B cell (primary cell): ENCODE measurements around the gene CNTNAP2. TPM values are rescaled to one million over a fixed set of nuclear protein-coding genes. Genes with fewer than 3 reads are reported as not detected.

Source experiments
- ATAC-seq: fragments of 200-7000 bp; cut with Tn5 transposase; one replicate; pipeline ENCODE4 v1.10.0; 2021; ENCODE audit warnings: low read depth, mild to moderate bottlenecking, moderate number of reproducible peaks, moderate library complexity
- CTCF ChIA-PET: fragments of 350-600 bp; sonication (Branson Sonifier 250); formaldehyde crosslinking; loops from one replicate; lab custom pipeline; 2021; ENCODE audit warnings: antibody characterized with exemption, inconsistent platforms; lab: Charles Lee
- POLR2A ChIA-PET: fragments of 350-600 bp; sonication (Branson Sonifier 250); formaldehyde crosslinking; loops from one replicate; lab custom pipeline; 2021; ENCODE audit warnings: antibody characterized with exemption; lab: Charles Lee
- DNase-seq: peaks from one replicate; pipeline ENCODE4 v3.0.0; 2013
- H2AFZ ChIP-seq: 2 replicates; pipeline ENCODE4 v1.6.1; 2012; ENCODE audit warnings: mild to moderate bottlenecking, low read depth, low read length; ENCODE audit not compliant: insufficient read depth, poor library complexity, severe bottlenecking
- H3K27ac ChIP-seq, 2 donors: 1 replicate in 1 of 2; 2 replicates in 1 of 2; pipeline ENCODE4 v1.5.1; 2012 to 2013; ENCODE audit warnings: low read length in 2 of 2, mild to moderate bottlenecking in 2 of 2, moderate library complexity in 1 of 2
- H3K27me3 ChIP-seq, 4 experiments: fragments of 200-600 bp in 1 of 4; sonication (generic) in 1 of 4; replicated peaks in 1 of 4; 1 replicate in 2 of 4; 2 replicates in 2 of 4; pipeline versions ENCODE4 v1.6.1 to v1.7.0; 2013 to 2016; ENCODE audit warnings: low read length in 3 of 4, mild to moderate bottlenecking in 2 of 4, mixed read lengths in 1 of 4, moderate library complexity in 1 of 4; ENCODE audit not compliant: insufficient read depth in 4 of 4, control insufficient read depth in 3 of 4; ENCODE audit errors: control extremely low read depth in 1 of 4
- H3K36me3 ChIP-seq, 2 experiments: replicated peaks in 1 of 2; 1 replicate in 1 of 2; 2 replicates in 1 of 2; pipeline versions ENCODE4 v1.6.1 to v1.7.1; 2013; ENCODE audit warnings: low read length in 1 of 2; ENCODE audit not compliant: insufficient read depth in 2 of 2, control insufficient read depth in 1 of 2; ENCODE audit errors: control extremely low read depth in 1 of 2, extremely low read depth in 1 of 2
- H3K4me1 ChIP-seq, 2 donors: fragments of 200-600 bp in 1 of 2; sonication (generic) in 1 of 2; 1 replicate in 1 of 2; 2 replicates in 1 of 2; pipeline versions ENCODE4 v1.5.1 to v1.6.1; 2013 to 2017; ENCODE audit warnings: low read length in 2 of 2; ENCODE audit not compliant: control insufficient read depth in 2 of 2, insufficient read depth in 2 of 2
- H3K4me2 ChIP-seq: replicated peaks from 2 replicates; pipeline ENCODE3; 2012; ENCODE audit warnings: mild to moderate bottlenecking, low read depth, low read length; ENCODE audit not compliant: poor library complexity, severe bottlenecking
- H3K4me3 ChIP-seq, 5 experiments: fragments of 200-600 bp in 1 of 5; sonication (generic) in 1 of 5; 1 replicate in 3 of 5; 2 replicates in 2 of 5; pipeline versions ENCODE4 v1.5.1 to v1.7.0; 2011 to 2016; ENCODE audit warnings: low read length in 4 of 5, mild to moderate bottlenecking in 4 of 5, low read depth in 2 of 5, control low read depth in 1 of 5, moderate library complexity in 1 of 5; ENCODE audit not compliant: insufficient read depth in 1 of 5; ENCODE audit errors: control extremely low read depth in 1 of 5, extremely low read depth in 1 of 5
- H3K79me2 ChIP-seq: fragments of 200-600 bp; sonication (generic); one replicate; pipeline ENCODE4 v1.6.0; 2016; ENCODE audit warnings: low read length; ENCODE audit not compliant: control insufficient read depth, insufficient read depth
- H3K9ac ChIP-seq: fragments of 200-600 bp; sonication (generic); 2 replicates; pipeline ENCODE4 v1.6.1; 2017; ENCODE audit warnings: mild to moderate bottlenecking, low read length, moderate library complexity
- H3K9me3 ChIP-seq, 3 donors: one replicate each; pipeline versions ENCODE4 v1.6.1 to v1.7.1; 2013; ENCODE audit warnings: low read length in 2 of 3; ENCODE audit not compliant: control insufficient read depth in 2 of 3, insufficient read depth in 1 of 3; ENCODE audit errors: control extremely low read depth in 1 of 3
- H4K20me1 ChIP-seq: 2 replicates; pipeline ENCODE4 v1.6.0; 2012; ENCODE audit warnings: mild to moderate bottlenecking, low read length; ENCODE audit not compliant: insufficient read depth, control insufficient read depth, poor library complexity, severe bottlenecking
- H3K27ac Mint-ChIP-seq: one replicate; pipeline ENCODE4 v1.8.0; 2021; ENCODE audit warnings: mixed read lengths
- H3K27me3 Mint-ChIP-seq: one replicate; pipeline ENCODE4 v1.8.0; 2021; ENCODE audit warnings: mixed read lengths
- H3K4me1 Mint-ChIP-seq: one replicate; pipeline ENCODE4 v1.8.0; 2021; ENCODE audit warnings: mixed read lengths
- H3K4me3 Mint-ChIP-seq: one replicate; pipeline ENCODE4 v1.8.0; 2021; ENCODE audit warnings: mixed read lengths
- H3K9me3 Mint-ChIP-seq: one replicate; pipeline ENCODE4 v1.8.0; 2022; ENCODE audit warnings: mixed read lengths; ENCODE audit not compliant: insufficient read depth
- EZH2 ChIP-seq: IDR thresholded peaks from 2 replicates; pipeline ENCODE4 v1.6.1; 2012; ENCODE audit warnings: borderline replicate concordance, low read depth, mild to moderate bottlenecking, moderate library complexity, low read length; ENCODE audit not compliant: insufficient read depth, poor library complexity, severe bottlenecking
- WGBS: methylation state at CpG from one replicate; pipeline ENCODE4 v1.1.5; 2013; ENCODE audit warnings: missing lambda C conversion rate; ENCODE audit not compliant: insufficient coverage; 5-methylcytosine and 5-hydroxymethylcytosine counted together
- intact Hi-C: fragments of 100-400 bp; cut with micrococcal nuclease; formaldehyde crosslinking; loops from one replicate; pipeline ENCODE4 v1.10.0; 2022
- polyA plus RNA-seq: library from polyadenylated mRNA; depleted of rRNA; stranded (reverse); fragments of >200 nt; gene quantifications from 2 replicates; pipeline ENCODE4 v1.2.3, GENCODE V29; 2012
- total RNA-seq, 2 donors: library from RNA; stranded (reverse); fragments of 120-200 nt in 1 of 2; gene quantifications; 1 replicate in 1 of 2; 2 replicates in 1 of 2; pipeline versions ENCODE4 v1.2.3 to v1.2.4, GENCODE V29; 2013 to 2022
- TF ChIP-seq, protein P1 (sequence below): fragments of 200-600 bp; IDR thresholded peaks from one replicate; pipeline ENCODE4 v1.8.0; 2022; ENCODE audit warnings: antibody characterized with exemption, mild to moderate bottlenecking

Gene CNTNAP2
- total and polyA plus RNA-seq, 2 donors (not counting 1 experiment from before 2014, with no cell fraction given), result 7.4 to 16.6 TPM

DNA sequence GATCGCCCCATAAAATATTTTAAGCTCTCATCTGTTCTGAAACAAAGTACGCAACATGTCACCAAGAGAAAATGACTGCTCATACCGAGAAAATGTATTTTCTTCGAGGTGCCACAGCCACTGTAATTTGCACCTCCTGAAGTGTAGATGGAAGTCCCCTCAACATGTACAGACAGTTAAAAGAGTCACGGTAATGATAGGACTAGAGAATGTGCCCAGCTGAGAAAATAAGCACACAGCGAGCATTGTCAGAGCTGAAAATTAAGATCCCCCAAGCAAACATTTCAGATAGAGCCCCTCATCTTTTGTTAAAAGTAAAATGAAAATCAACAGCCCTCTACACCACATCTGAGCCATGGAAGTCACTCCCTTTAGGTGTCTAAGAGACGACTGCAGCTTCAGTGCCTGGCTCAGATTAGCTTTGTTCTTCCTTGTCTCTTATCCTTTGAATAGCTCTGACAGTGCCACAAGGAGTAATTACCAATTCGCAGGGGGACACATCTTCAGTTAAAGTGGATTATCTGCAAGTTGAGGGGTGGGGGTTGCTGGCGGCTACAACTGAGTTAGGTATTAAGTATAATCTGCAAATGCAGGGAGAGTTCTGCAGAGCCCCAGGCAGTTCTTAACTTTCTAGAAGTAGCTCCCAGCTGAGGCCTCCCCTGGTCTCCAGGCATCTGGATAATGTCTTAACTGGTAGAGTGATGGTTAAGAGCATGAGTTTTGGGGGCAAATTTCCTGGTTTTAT is 2251.3 kb downstream of the CNTNAP2 start:
- Histone ChIP-seq H2AFZ (no peak overlapping the region), H3K27me3 (no peaks in the 10 kb centered on the region), H3K4me3 (no peak overlapping the region), H3K36me3 (peaks cover 0 to 7% of the 10 kb centered on the region in 2 experiments), H3K9me3 (peaks cover 0 to 9% (median 0%) of the 10 kb centered on the region in 3 donors), H3K79me2 (no peaks in the 10 kb centered on the region), H4K20me1 (no peaks in the 10 kb centered on the region), H3K4me1 (no peaks in the 10 kb centered on the region), H3K27ac (no peak overlapping the region), H3K4me2 (no peak overlapping the region), H3K9ac (no peak overlapping the region)
- intact Hi-C loops, result no loop called here
- DNase-seq, result no peak
- peak overlapping the region; percentile 18 for H3K27ac Mint-ChIP-seq
- WGBS, result 84% methylated on average over 8 of the region's 9 CpGs
- POLR2A ChIA-PET, result no interaction called here
- no peaks in the 10 kb centered on the region for H3K9me3 Mint-ChIP-seq
- CTCF ChIA-PET, result no interaction called here
- ATAC-seq, result no peak
- H3K4me3 Mint-ChIP-seq, result no peak overlapping the region
- H3K4me1 Mint-ChIP-seq, result peaks cover 13% of the 10 kb centered on the region
- TF ChIP-seq EZH2, result no peak
- TF ChIP-seq, protein P1, sequence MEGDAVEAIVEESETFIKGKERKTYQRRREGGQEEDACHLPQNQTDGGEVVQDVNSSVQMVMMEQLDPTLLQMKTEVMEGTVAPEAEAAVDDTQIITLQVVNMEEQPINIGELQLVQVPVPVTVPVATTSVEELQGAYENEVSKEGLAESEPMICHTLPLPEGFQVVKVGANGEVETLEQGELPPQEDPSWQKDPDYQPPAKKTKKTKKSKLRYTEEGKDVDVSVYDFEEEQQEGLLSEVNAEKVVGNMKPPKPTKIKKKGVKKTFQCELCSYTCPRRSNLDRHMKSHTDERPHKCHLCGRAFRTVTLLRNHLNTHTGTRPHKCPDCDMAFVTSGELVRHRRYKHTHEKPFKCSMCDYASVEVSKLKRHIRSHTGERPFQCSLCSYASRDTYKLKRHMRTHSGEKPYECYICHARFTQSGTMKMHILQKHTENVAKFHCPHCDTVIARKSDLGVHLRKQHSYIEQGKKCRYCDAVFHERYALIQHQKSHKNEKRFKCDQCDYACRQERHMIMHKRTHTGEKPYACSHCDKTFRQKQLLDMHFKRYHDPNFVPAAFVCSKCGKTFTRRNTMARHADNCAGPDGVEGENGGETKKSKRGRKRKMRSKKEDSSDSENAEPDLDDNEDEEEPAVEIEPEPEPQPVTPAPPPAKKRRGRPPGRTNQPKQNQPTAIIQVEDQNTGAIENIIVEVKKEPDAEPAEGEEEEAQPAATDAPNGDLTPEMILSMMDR, result no peak
- H3K27me3 Mint-ChIP-seq, result no peaks in the 10 kb centered on the region

DNA sequence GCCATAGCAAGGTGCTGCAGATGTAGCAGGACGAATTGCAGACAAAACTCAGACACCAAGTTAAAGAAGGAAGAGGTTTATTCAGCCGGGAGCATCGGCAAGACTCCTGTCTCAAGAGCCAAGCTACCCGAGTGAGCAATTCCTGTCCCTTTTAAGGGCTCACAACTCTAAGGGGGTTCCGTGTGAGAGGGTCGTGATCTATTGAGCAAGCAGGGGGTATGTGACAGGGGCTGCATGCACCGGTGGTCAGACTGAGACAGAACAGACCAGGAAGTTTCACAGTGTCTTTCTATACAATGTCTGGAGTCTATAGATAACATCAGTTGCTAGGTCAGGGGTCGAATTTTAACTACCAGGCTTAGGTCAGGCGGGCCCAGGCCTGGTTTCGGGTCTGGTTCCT is 2252.0 kb downstream of the CNTNAP2 start:
- ChIA-PET CTCF (no interaction called here), POLR2A (no interaction called here)
- H3K9me3 ChIP-seq, result peaks cover 0 to 9% (median 0%) of the 10 kb centered on the region in 3 donors

More for the DNA sequence above, 2252.0 kb downstream of the CNTNAP2 start:
- H3K4me1 Mint-ChIP-seq, result peaks cover 13% of the 10 kb centered on the region
- no peak for DNase-seq
- H3K9me3 Mint-ChIP-seq, result no peaks in the 10 kb centered on the region
- Histone ChIP-seq H3K27ac (no peak overlapping the region), H3K4me3 (no peak overlapping the region), H3K4me1 (no peaks in the 10 kb centered on the region), H4K20me1 (no peaks in the 10 kb centered on the region), H3K4me2 (no peak overlapping the region), H3K27me3 (no peaks in the 10 kb centered on the region), H3K36me3 (peaks cover 0 to 7% of the 10 kb centered on the region in 2 experiments), H3K9ac (no peak overlapping the region), H3K79me2 (no peaks in the 10 kb centered on the region), H2AFZ (no peak overlapping the region)
- intact Hi-C loops, result no loop called here
- no peak for ATAC-seq
- 93% methylated on average over 6 of the region's 10 CpGs for WGBS
- no peak overlapping the region for H3K4me3 Mint-ChIP-seq
- TF ChIP-seq EZH2, result no peak
- TF ChIP-seq, protein P1, result no peak
- H3K27me3 Mint-ChIP-seq, result no peaks in the 10 kb centered on the region
- no peak overlapping the region for H3K27ac Mint-ChIP-seq
